Measurements from ENCODE around the gene PPARA.

DNA sequence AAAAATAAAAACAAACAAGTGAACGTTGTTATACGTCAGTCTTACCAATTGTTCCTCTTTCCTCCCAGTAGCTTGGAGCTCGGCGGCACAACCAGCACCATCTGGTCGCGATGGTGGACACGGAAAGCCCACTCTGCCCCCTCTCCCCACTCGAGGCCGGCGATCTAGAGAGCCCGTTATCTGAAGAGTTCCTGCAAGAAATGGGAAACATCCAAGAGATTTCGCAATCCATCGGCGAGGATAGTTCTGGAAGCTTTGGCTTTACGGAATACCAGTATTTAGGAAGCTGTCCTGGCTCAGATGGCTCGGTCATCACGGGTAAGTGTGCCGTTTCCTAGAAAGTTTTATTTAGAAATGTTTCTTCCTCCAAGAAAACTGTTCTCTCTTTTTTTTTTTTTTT is 47.9 kb downstream of the PPARA start:
- TF ChIP-seq, protein P1, sequence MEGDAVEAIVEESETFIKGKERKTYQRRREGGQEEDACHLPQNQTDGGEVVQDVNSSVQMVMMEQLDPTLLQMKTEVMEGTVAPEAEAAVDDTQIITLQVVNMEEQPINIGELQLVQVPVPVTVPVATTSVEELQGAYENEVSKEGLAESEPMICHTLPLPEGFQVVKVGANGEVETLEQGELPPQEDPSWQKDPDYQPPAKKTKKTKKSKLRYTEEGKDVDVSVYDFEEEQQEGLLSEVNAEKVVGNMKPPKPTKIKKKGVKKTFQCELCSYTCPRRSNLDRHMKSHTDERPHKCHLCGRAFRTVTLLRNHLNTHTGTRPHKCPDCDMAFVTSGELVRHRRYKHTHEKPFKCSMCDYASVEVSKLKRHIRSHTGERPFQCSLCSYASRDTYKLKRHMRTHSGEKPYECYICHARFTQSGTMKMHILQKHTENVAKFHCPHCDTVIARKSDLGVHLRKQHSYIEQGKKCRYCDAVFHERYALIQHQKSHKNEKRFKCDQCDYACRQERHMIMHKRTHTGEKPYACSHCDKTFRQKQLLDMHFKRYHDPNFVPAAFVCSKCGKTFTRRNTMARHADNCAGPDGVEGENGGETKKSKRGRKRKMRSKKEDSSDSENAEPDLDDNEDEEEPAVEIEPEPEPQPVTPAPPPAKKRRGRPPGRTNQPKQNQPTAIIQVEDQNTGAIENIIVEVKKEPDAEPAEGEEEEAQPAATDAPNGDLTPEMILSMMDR (IDR thresholded peaks at IDR 0.05; ENCODE audit: insufficient read depth, low read depth, low read length) = no peak
- no peak for TF ChIP-seq EZH2 (IDR thresholded peaks at IDR 0.05; ENCODE audit: insufficient read depth, low read length)

Measured in astrocyte (in vitro differentiated cells and primary cell).